Stimulated activated CD8-positive, alpha-beta memory T cell treated with anti-CD3 and anti-CD28 coated beads, Interleukin-15, amount 100 ng/mL, for 24 hours (primary cell): ENCODE data around the gene PRKG1.
"Not testable (repeated sequence)": the region's sequence is repeated elsewhere in the genome, so short reads cannot be mapped to it uniquely, and the experiment has no call there.

Source experiments
- DNase-seq: peaks from one replicate; pipeline ENCODE4 v3.0.0-alpha.2; 2020; ENCODE audit warnings: low read depth

Gene PRKG1

GRCh38 chr10:52215745-52216361 lies 1141.6 kb downstream of the PRKG1 start:
- no peak for DNase-seq

GRCh38 chr10:52216852-52217251 lies 1142.6 kb downstream of the PRKG1 start:
- DNase-seq: no peak

GRCh38 chr10:52217531-52217930 lies 1143.2 kb downstream of the PRKG1 start:
- DNase-seq: no peak

- DNase-seq: no peak
Observed at GRCh38 chr10:52220947-52221346, 1146.7 kb downstream of the PRKG1 start.

GRCh38 chr10:52221923-52222322 lies 1147.6 kb downstream of the PRKG1 start:
- no peak for DNase-seq

- DNase-seq: no peak
Observed at GRCh38 chr10:52226197-52226847, 1152.0 kb downstream of the PRKG1 start.

- DNase-seq: no peak
Observed at GRCh38 chr10:52228556-52228955, 1154.3 kb downstream of the PRKG1 start.

GRCh38 chr10:52229291-52229931 lies 1155.1 kb downstream of the PRKG1 start:
- DNase-seq: no peak

GRCh38 chr10:52232561-52233350 lies 1158.5 kb downstream of the PRKG1 start:
- no peak for DNase-seq

- not testable (repeated sequence) for DNase-seq
Observed at GRCh38 chr10:52233351-52233991, 1159.2 kb downstream of the PRKG1 start.

- no peak for DNase-seq
Observed at GRCh38 chr10:52239771-52240170, 1165.5 kb downstream of the PRKG1 start.

GRCh38 chr10:52245547-52245946 lies 1171.3 kb downstream of the PRKG1 start:
- DNase-seq: no peak

GRCh38 chr10:52247929-52248328 lies 1173.6 kb downstream of the PRKG1 start:
- not testable (repeated sequence) for DNase-seq

GRCh38 chr10:52248697-52249306 lies 1174.5 kb downstream of the PRKG1 start:
- DNase-seq: no peak

GRCh38 chr10:52249850-52250395 lies 1175.6 kb downstream of the PRKG1 start:
- no peak for DNase-seq

GRCh38 chr10:52250510-52250909 lies 1176.2 kb downstream of the PRKG1 start:
- no peak for DNase-seq

- DNase-seq: no peak
Observed at GRCh38 chr10:52252307-52252706, 1178.0 kb downstream of the PRKG1 start.

GRCh38 chr10:52256832-52257691 lies 1182.8 kb downstream of the PRKG1 start:
- DNase-seq: no peak

GRCh38 chr10:52257692-52258075 lies 1183.4 kb downstream of the PRKG1 start:
- DNase-seq: no peak

GRCh38 chr10:52258799-52259425 lies 1184.6 kb downstream of the PRKG1 start:
- no peak for DNase-seq
